K562 (cell line): ENCODE data around the gene CAPN10. TPM values are rescaled to one million over a fixed set of nuclear protein-coding genes. Genes with fewer than 3 reads are reported as not detected.

Experiments used
- ASH1L ChIP-seq: fragments of 450-650 bp; IDR thresholded peaks from 2 replicates; pipeline ENCODE4 v1.6.1; 2018; ENCODE audit warnings: borderline replicate concordance, mild to moderate bottlenecking, low read depth; ENCODE audit not compliant: partially characterized antibody
- BMI1 ChIP-seq: fragments of 150-350 bp; IDR thresholded peaks from 2 replicates; pipeline ENCODE4 v1.6.1; 2014; ENCODE audit warnings: low read length
- CREBBP ChIP-seq: IDR thresholded peaks from one replicate; pipeline ENCODE4 v1.6.1; 2012; ENCODE audit warnings: low read depth, mild to moderate bottlenecking, control low read depth, inconsistent platforms, low read length
- E2F3 ChIP-seq: fragments of 250-450 bp; sonication (Bioruptor Pico); IDR thresholded peaks from 2 replicates; pipeline ENCODE4 v1.4.0; 2020; ENCODE audit warnings: mild to moderate bottlenecking
- FIP1L1 ChIP-seq: fragments of 200-400 bp; formaldehyde crosslinking; IDR thresholded peaks from 2 replicates; pipeline ENCODE4 v1.6.1; 2018; ENCODE audit warnings: mild to moderate bottlenecking, low read depth, low read length; ENCODE audit not compliant: poor library complexity, severe bottlenecking
- KAT2B ChIP-seq: IDR thresholded peaks from one replicate; pipeline ENCODE4 v1.6.1; 2012; ENCODE audit warnings: low read depth, mild to moderate bottlenecking, control low read depth, inconsistent platforms, low read length, moderate library complexity
- MAFK ChIP-seq: IDR thresholded peaks from 2 replicates; pipeline ENCODE4 v1.6.1; 2011; ENCODE audit warnings: low read length, improper control_type of control experiment
- MAZ ChIP-seq, 2 experiments: fragments of 450-650 bp in 1 of 2; sonication (generic) in 1 of 2; formaldehyde crosslinking; IDR thresholded peaks in 1 of 2; conservative IDR thresholded peaks in 1 of 2; 2 replicates each; pipeline versions ENCODE4 v1.4.0 to v1.5.0; 2020; ENCODE audit warnings: mild to moderate bottlenecking in 1 of 2, missing genetic modification reagents in 1 of 2
- MEF2A ChIP-seq: IDR thresholded peaks from 2 replicates; pipeline ENCODE4 v1.6.1; 2011; ENCODE audit warnings: low read depth, mild to moderate bottlenecking, low read length, moderate library complexity; ENCODE audit not compliant: control insufficient read depth
- PHF20 ChIP-seq: fragments of 450-650 bp; IDR thresholded peaks from 2 replicates; pipeline ENCODE4 v1.6.1; 2018; ENCODE audit not compliant: partially characterized antibody
- PHF21A ChIP-seq: fragments of 450-650 bp; IDR thresholded peaks from 2 replicates; pipeline ENCODE4 v1.6.1; 2017; ENCODE audit warnings: low read depth, borderline replicate concordance
- RBM17 ChIP-seq: fragments of 200-400 bp; formaldehyde crosslinking; IDR thresholded peaks from 2 replicates; pipeline ENCODE4 v1.6.1; 2017; ENCODE audit warnings: low read depth, mild to moderate bottlenecking, low read length, borderline replicate concordance
- RBM34 ChIP-seq: fragments of 200-400 bp; formaldehyde crosslinking; IDR thresholded peaks from 2 replicates; pipeline ENCODE4 v1.6.1; 2018; ENCODE audit warnings: low read length, borderline replicate concordance; ENCODE audit not compliant: insufficient read depth
- RFX1 ChIP-seq: fragments of 450-650 bp; IDR thresholded peaks from 2 replicates; pipeline ENCODE4 v1.6.1; 2016; ENCODE audit warnings: mild to moderate bottlenecking, moderate library complexity
- SIN3B ChIP-seq: fragments of 450-650 bp; IDR thresholded peaks from 2 replicates; pipeline ENCODE4 v1.6.1; 2017; ENCODE audit warnings: low read depth, mild to moderate bottlenecking, moderate library complexity
- SIRT6 ChIP-seq: IDR thresholded peaks from one replicate; pipeline ENCODE4 v1.6.1; 2012; ENCODE audit warnings: low read depth, mild to moderate bottlenecking, control low read depth, inconsistent platforms, low read length, moderate library complexity
- TEAD4 ChIP-seq, 2 experiments: sonication (generic) in 1 of 2; formaldehyde crosslinking in 1 of 2; IDR thresholded peaks; 2 replicates each; pipeline versions ENCODE4 v1.6.1 to v1.8.0; 2012 to 2022; ENCODE audit warnings: borderline replicate concordance in 1 of 2, inconsistent platforms in 1 of 2, low read length in 1 of 2, mild to moderate bottlenecking in 1 of 2, missing genetic modification reagents in 1 of 2
- TSC22D4 ChIP-seq: fragments of 450-650 bp; IDR thresholded peaks from 2 replicates; pipeline ENCODE4 v1.6.1; 2016; ENCODE audit warnings: missing genetic modification characterization, missing biosample characterization, control low read depth
- ZFP36 ChIP-seq: fragments of 150-350 bp; IDR thresholded peaks from 2 replicates; pipeline ENCODE4 v1.6.1; 2018; ENCODE audit warnings: low read length, low read depth; ENCODE audit not compliant: partially characterized antibody
- ZNF431 ChIP-seq: sonication (generic); formaldehyde crosslinking; IDR thresholded peaks from 2 replicates; pipeline ENCODE4 v1.8.0; 2022; ENCODE audit warnings: mild to moderate bottlenecking, missing genetic modification reagents
- ZNF507 ChIP-seq: conservative IDR thresholded peaks from 2 replicates; pipeline ENCODE4 v1.6.1; 2017; ENCODE audit warnings: missing genetic modification characterization, missing compliant biosample characterization
- ZNF589 ChIP-seq: fragments of 200-800 bp; sonication (Bioruptor generic); IDR thresholded peaks from 2 replicates; pipeline ENCODE4 v1.6.1; 2016; ENCODE audit warnings: low read depth, missing genetic modification characterization, missing compliant biosample characterization
- polyA plus RNA-seq, 8 experiments: library from polyadenylated mRNA; depleted of rRNA in 4 of 8; stranded (reverse) in 5 of 8; unstranded in 3 of 8; fragments of >200 nt; fragmentation: Nextera tagmentation in 2 of 8; fragmentation: Illumina TruSeq in 1 of 8; extraction: Ambion mirVana in 2 of 8; extraction: Trizol in 1 of 8; gene quantifications; 2 replicates each; pipeline versions ENCODE4 v1.2.1 to v1.2.3, GENCODE V29; 2011 to 2014; ENCODE audit warnings: inconsistent platforms in 1 of 8, missing spikeins in 1 of 8
- total RNA-seq, 7 experiments: library from RNA; depleted of rRNA in 6 of 7; stranded (reverse); fragments of >200 nt in 6 of 7; fragmentation: Illumina TruSeq in 2 of 7; extraction: Trizol in 2 of 7; gene quantifications; 2 replicates each; pipeline versions ENCODE4 v1.2.1 to v1.2.3, GENCODE V29; 2011 to 2021; ENCODE audit warnings: low replicate concordance in 1 of 7
- TF ChIP-seq, protein P1 (sequence below): fragments of 450-650 bp; formaldehyde crosslinking; conservative IDR thresholded peaks from 2 replicates; pipeline ENCODE4 v1.4.0; 2022; ENCODE audit warnings: mild to moderate bottlenecking, missing genetic modification characterization
- TF ChIP-seq, protein P2 (sequence below): fragments of 200-800 bp; sonication (Bioruptor generic); IDR thresholded peaks from 2 replicates; pipeline ENCODE4 v1.6.1; 2017; ENCODE audit warnings: missing genetic modification characterization, missing compliant biosample characterization
- TF ChIP-seq, protein P3 (sequence below): sonication (generic); formaldehyde crosslinking; IDR thresholded peaks from 2 replicates; pipeline ENCODE4 v1.8.0; 2022; ENCODE audit warnings: missing genetic modification reagents, mild to moderate bottlenecking, borderline replicate concordance

The CAPN10 gene
- total and polyA plus RNA-seq, 9 of the 15 experiments (the other 6 are each of a cell fraction or from before 2014, with no cell fraction given): 0.08 to 26.1 (median 8.4) TPM

DNA sequence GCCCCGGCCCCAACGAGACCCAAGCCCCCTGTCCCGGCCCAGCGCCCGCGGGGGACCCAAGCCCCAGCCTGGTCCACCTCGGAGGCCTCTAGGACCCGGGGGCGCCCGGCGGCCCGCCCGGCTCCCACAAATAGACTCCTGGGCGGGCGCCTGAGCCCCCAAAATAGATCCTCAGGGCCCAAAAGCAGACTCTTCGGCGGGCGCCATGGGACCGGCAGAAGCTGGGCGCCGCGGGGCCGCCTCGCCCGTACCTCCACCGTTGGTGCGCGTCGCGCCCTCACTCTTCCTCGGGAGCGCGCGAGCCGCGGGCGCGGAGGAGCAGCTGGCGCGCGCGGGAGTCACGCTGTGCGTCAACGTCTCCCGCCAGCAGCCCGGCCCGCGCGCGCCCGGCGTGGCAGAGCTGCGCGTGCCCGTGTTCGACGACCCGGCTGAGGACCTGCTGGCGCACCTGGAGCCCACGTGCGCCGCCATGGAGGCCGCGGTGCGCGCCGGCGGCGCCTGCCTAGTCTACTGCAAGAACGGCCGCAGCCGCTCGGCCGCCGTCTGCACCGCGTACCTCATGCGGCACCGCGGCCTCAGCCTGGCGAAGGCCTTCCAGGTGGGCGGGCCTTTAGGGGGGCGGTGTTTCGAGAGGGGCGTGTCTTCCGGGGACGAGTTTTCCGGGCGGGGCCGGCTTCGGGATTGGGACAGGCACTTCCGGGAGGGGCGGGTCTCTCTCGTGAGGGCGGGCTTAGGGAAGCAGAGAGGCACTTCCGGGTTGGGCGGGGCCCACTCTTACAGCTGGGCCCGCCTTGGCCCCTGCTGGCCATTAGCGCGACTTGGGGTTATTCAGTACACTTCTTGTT, 25.8 kb upstream of the CAPN10 start (continued):
- TF ChIP-seq MEF2A (no peak), KAT2B (no peak), FIP1L1 (peak; percentile 50), TSC22D4 (tag) (no peak), ZNF507 (tag) (no peak), ZFP36 (no peak), CREBBP (no peak), MAFK (no peak), ZNF589 (peak; percentile 71), TEAD4 (IDR thresholded peaks at IDR 0.05; ENCODE audit: low read length) (no peak), TEAD4 (CRISPR knock-in tag; IDR thresholded peaks at IDR 0.05; ENCODE audit: borderline replicate concordance) (no peak), PHF20 (no peak), RFX1 (no peak), BMI1 (no peak), E2F3 (CRISPR knock-in tag) (peak; percentile 80), RBM34 (no peak), ZNF431 (CRISPR knock-in tag) (peak; percentile 49; the same call in 1 of the 2 replicates), RBM17 (no peak), SIN3B (peak; percentile 48; the same call in 1 of the 2 replicates), PHF21A (no peak), ASH1L (peak; percentile 64), SIRT6 (no peak), MAZ (CRISPR knock-in tag; conservative IDR thresholded peaks at IDR 0.05 in 1 of 2, IDR thresholded peaks at IDR 0.05 in 1 of 2) (peak; percentile 44 to 47; a peak in 3 of 4 replicates)
- TF ChIP-seq, protein P1, sequence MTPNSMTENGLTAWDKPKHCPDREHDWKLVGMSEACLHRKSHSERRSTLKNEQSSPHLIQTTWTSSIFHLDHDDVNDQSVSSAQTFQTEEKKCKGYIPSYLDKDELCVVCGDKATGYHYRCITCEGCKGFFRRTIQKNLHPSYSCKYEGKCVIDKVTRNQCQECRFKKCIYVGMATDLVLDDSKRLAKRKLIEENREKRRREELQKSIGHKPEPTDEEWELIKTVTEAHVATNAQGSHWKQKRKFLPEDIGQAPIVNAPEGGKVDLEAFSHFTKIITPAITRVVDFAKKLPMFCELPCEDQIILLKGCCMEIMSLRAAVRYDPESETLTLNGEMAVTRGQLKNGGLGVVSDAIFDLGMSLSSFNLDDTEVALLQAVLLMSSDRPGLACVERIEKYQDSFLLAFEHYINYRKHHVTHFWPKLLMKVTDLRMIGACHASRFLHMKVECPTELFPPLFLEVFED (CRISPR knock-in tag): no peak
- TF ChIP-seq, protein P2, sequence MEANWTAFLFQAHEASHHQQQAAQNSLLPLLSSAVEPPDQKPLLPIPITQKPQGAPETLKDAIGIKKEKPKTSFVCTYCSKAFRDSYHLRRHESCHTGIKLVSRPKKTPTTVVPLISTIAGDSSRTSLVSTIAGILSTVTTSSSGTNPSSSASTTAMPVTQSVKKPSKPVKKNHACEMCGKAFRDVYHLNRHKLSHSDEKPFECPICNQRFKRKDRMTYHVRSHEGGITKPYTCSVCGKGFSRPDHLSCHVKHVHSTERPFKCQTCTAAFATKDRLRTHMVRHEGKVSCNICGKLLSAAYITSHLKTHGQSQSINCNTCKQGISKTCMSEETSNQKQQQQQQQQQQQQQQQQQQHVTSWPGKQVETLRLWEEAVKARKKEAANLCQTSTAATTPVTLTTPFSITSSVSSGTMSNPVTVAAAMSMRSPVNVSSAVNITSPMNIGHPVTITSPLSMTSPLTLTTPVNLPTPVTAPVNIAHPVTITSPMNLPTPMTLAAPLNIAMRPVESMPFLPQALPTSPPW (CRISPR knock-in tag): peak; percentile 45; the same call in 1 of the 2 replicates
- TF ChIP-seq, protein P3, sequence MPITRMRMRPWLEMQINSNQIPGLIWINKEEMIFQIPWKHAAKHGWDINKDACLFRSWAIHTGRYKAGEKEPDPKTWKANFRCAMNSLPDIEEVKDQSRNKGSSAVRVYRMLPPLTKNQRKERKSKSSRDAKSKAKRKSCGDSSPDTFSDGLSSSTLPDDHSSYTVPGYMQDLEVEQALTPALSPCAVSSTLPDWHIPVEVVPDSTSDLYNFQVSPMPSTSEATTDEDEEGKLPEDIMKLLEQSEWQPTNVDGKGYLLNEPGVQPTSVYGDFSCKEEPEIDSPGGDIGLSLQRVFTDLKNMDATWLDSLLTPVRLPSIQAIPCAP: no peak
